Panc1 (cell line): ENCODE measurements around the gene GFER. TPM values are rescaled to one million over a fixed set of nuclear protein-coding genes. Genes with fewer than 3 reads are reported as not detected.

Source experiments
- ATAC-seq: fragments of 200-7000 bp; cut with Tn5 transposase; 2 replicates; pipeline ENCODE4 v1.9.1; 2020; ENCODE audit warnings: mild to moderate bottlenecking, moderate library complexity
- BruUV-seq: library from RNA; stranded (reverse); fragments of 400-500 nt; replicated peaks from 2 replicates; lab custom pipeline; 2021; lab: Mats Ljungman, UMichigan
- CTCF ChIA-PET: fragments of 300-600 bp; sonication (Branson Sonifier 250); formaldehyde crosslinking; loops from one replicate; lab custom pipeline; 2022; ENCODE audit warnings: antibody characterized with exemption; lab: Charles Lee
- POLR2A ChIA-PET: fragments of 300-600 bp; sonication (Branson Sonifier 250); formaldehyde crosslinking; loops from one replicate; lab custom pipeline; 2022; ENCODE audit warnings: antibody characterized with exemption; lab: Charles Lee
- DNase-seq: peaks from one replicate; pipeline ENCODE4 v3.0.0-alpha.2; 2010; ENCODE audit warnings: low read depth, low spot score
- H3K27ac ChIP-seq: 2 replicates; pipeline ENCODE4 v1.5.1; 2011; ENCODE audit warnings: mild to moderate bottlenecking, low read length, inconsistent platforms
- H3K27me3 ChIP-seq: fragments of 200-500 bp; sonication (Bioruptor generic); 2 replicates; pipeline ENCODE4 v1.6.0; 2014; ENCODE audit warnings: low read length, inconsistent platforms; ENCODE audit not compliant: control insufficient read depth, insufficient read depth
- H3K36me3 ChIP-seq: fragments of 200-500 bp; sonication (Bioruptor generic); 2 replicates; pipeline ENCODE4 v1.5.1; 2014; ENCODE audit warnings: inconsistent platforms, mild to moderate bottlenecking, low read length, moderate library complexity; ENCODE audit not compliant: control insufficient read depth, insufficient read depth
- H3K4me1 ChIP-seq: 2 replicates; pipeline ENCODE4 v1.5.1; 2011; ENCODE audit warnings: inconsistent platforms, mild to moderate bottlenecking, low read length, moderate library complexity; ENCODE audit not compliant: control insufficient read depth, insufficient read depth
- H3K4me3 ChIP-seq, 2 experiments: 2 replicates each; pipeline ENCODE4 v1.5.1; 2011 to 2012; ENCODE audit warnings: low read depth in 2 of 2, low read length in 2 of 2, mild to moderate bottlenecking in 2 of 2, inconsistent platforms in 1 of 2, moderate library complexity in 1 of 2
- H3K9me3 ChIP-seq: fragments of 200-500 bp; sonication (Bioruptor generic); 2 replicates; pipeline ENCODE4 v1.5.1; 2014; ENCODE audit warnings: low read depth, mild to moderate bottlenecking, inconsistent platforms, low read length, moderate library complexity; ENCODE audit not compliant: control insufficient read depth, insufficient read depth
- CTCF ChIP-seq: fragments of 450-650 bp; IDR thresholded peaks from 2 replicates; pipeline ENCODE4 v1.5.1; 2017; ENCODE audit warnings: mild to moderate bottlenecking
- POLR2AphosphoS5 ChIP-seq: IDR thresholded peaks from 2 replicates; pipeline ENCODE4 v1.6.1; 2012; ENCODE audit warnings: mild to moderate bottlenecking, low read depth, low read length, moderate library complexity
- REST ChIP-seq, 2 experiments: IDR thresholded peaks; 2 replicates each; pipeline ENCODE4 v1.6.1; 2011 to 2012; ENCODE audit warnings: low read depth in 2 of 2, control low read depth in 1 of 2, low read length in 1 of 2, mild to moderate bottlenecking in 1 of 2, moderate library complexity in 1 of 2; ENCODE audit not compliant: insufficient read depth in 1 of 2
- SIN3A ChIP-seq: IDR thresholded peaks from 2 replicates; pipeline ENCODE4 v1.6.1; 2012; ENCODE audit warnings: low read depth, mild to moderate bottlenecking, low read length, moderate library complexity, borderline replicate concordance; ENCODE audit not compliant: insufficient read depth
- TCF7L2 ChIP-seq: IDR thresholded peaks from 2 replicates; pipeline ENCODE4 v1.6.1; 2011; ENCODE audit warnings: mild to moderate bottlenecking, low read depth, low read length, inconsistent platforms
- in situ Hi-C: cut with HindIII; loops from 2 replicates; pipeline ENCODE4 v1.10.0; 2016; ENCODE audit warnings: low sequenced_read_pairs, low pct_unique_long_range_greater_than_20kb
- intact Hi-C: fragments of 100-400 bp; cut with micrococcal nuclease; formaldehyde crosslinking; loops from one replicate; pipeline ENCODE4 v1.10.0; 2022; ENCODE audit not compliant: unreplicated experiment
- total RNA-seq: library from RNA; stranded (reverse); gene quantifications from one replicate; pipeline ENCODE4 v1.2.1, GENCODE V29; 2021; ENCODE audit not compliant: unreplicated experiment

The GFER gene
- total RNA-seq, 1 experiment from 2014 or later, result 49.2 TPM

- in situ Hi-C loops, result no loop called here
- POLR2A ChIA-PET, result interaction anchor here (0.6 kb wide), 1 partner anchor 149 kb away, joined by 4 read pairs; no protein-coding TSS in a partner anchor
Observed at GRCh38 chr16:2027024-2028010, 43.3 kb downstream of the GFER start.

More at GRCh38 chr16:2027024-2028010, 43.3 kb downstream of the GFER start:
- intact Hi-C loops, result loop anchor here (10.0 kb wide), 1 partner anchor 117 kb away; the partner anchor contains the start of gene RAB26
- H3K27ac ChIP-seq, result peak overlapping the region; percentile 76
- H3K4me3 ChIP-seq, result peak overlapping the region; percentile 54 to 59
- peak; percentile 13 for ATAC-seq
- no peaks in the 10 kb centered on the region for H3K36me3 ChIP-seq
- no TSS peak for BruUV-seq
- no peak for DNase-seq
- H3K27me3 ChIP-seq, result no peaks in the 10 kb centered on the region
- CTCF ChIA-PET, result interaction anchor here (0.6 kb wide), 1 partner anchor 29 kb away, joined by 6 read pairs; no protein-coding TSS in a partner anchor
- no peak for TF ChIP-seq POLR2AphosphoS5
- TF ChIP-seq SIN3A, result no peak
- no peak for TF ChIP-seq REST (IDR thresholded peaks at IDR 0.05; ENCODE audit: insufficient read depth in 1 of 2, low read depth in 2 of 2, low read length in 1 of 2)
- TF ChIP-seq CTCF, result no peak; the same call in 1 of the 2 replicates
- no peak for TF ChIP-seq TCF7L2
- H3K9me3 ChIP-seq, result no peaks in the 10 kb centered on the region
- peaks cover 62% of the 10 kb centered on the region for H3K4me1 ChIP-seq
